ENCODE measurements around the gene OPA3.

DNA sequence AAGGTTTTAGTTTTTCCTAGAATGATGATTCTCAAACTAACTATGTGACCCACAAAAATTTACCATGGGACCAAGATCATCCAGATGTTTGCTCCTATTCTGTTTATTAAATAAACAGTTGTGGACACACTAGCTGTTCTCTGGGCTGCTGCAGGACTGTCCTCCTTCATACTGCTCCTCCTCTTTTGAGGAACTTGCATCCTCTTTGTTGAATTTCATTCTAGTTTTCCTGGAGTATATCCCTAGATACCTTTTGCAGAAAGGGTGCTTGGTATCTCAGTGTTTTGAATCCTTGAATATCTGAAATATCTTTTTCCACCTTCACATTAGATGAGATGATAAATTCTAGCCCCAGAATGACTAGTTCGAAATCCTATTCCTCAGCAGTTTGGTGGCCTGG is 53.3 kb downstream of the OPA3 start:
- no peak for TF ChIP-seq POLR2A (IDR thresholded peaks at IDR 0.05)
- TF ChIP-seq, protein P1, sequence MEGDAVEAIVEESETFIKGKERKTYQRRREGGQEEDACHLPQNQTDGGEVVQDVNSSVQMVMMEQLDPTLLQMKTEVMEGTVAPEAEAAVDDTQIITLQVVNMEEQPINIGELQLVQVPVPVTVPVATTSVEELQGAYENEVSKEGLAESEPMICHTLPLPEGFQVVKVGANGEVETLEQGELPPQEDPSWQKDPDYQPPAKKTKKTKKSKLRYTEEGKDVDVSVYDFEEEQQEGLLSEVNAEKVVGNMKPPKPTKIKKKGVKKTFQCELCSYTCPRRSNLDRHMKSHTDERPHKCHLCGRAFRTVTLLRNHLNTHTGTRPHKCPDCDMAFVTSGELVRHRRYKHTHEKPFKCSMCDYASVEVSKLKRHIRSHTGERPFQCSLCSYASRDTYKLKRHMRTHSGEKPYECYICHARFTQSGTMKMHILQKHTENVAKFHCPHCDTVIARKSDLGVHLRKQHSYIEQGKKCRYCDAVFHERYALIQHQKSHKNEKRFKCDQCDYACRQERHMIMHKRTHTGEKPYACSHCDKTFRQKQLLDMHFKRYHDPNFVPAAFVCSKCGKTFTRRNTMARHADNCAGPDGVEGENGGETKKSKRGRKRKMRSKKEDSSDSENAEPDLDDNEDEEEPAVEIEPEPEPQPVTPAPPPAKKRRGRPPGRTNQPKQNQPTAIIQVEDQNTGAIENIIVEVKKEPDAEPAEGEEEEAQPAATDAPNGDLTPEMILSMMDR (IDR thresholded peaks at IDR 0.05), result no peak
